HG03097 (cell line): ENCODE results near the gene GPC2.
"Not testable (repeated sequence)": the region's sequence is repeated elsewhere in the genome, so short reads cannot be mapped to it uniquely, and the experiment has no call there.

Experiments used
- ATAC-seq: cut with Tn5 transposase; IDR thresholded peaks from one replicate; pipeline ENCODE4 v1.9.1; 2021; ENCODE audit not compliant: unreplicated experiment, low FRiP score

The GPC2 gene

DNA sequence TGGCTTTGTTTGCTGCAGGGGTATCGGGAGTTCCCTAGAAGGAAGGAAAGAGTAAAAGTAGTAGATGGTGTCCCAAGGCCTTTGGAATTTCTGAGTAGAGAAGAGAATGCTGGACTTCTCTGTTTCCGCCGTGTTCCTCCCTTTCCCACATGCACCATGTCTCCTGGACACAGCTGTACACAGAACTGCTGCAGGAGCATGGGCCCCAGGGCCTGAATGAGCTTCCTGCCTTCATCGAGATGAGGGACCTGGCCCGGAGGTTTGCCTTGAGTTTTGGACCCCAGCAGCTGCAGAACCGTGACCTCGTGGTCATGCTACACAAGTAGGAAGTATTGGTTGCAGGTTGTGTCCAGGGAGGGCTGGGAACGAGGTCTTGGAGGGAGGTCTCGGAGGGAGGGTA, 27.3 kb upstream of the GPC2 start:
- ATAC-seq, result no peak

DNA sequence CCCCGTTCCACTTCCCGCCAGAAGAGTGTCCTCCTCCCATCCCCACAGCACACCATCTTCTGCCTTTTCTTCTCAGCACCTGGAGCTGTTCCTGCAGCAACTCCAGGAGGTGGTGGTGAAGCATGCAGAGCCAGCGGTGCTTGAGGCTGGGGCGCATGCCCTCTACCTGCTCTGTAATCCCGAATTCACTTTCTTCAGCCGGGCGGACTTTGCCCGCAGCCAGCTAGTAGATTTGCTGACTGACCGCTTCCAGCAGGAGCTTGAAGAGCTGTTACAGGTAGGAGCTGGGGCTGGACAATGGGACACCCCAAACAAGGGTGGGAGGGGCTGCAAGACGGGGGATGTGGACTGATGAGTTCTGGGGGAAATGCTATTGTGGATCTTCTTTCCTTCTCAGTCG, 23.5 kb upstream of the GPC2 start:
- no peak for ATAC-seq

DNA sequence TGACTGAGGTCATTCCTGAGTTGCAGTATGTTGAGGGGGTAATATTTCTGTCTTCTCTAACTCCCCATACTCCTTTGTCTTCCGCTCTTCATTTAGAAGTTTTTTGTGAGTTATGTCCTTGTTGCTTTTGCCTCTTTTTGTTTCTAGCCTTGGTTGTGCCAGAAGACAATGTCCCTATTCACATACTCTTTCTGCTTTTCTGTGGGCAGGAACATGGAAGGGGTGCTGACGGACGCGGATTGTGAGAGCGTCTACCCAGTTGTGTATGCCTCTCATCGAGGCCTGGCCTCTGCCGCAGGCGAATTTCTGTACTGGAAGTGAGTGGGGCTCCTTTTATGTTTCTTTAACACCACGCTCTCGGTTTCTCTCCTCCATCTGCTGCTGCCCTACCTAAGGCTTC, 21.1 kb upstream of the GPC2 start:
- ATAC-seq, result no peak

DNA sequence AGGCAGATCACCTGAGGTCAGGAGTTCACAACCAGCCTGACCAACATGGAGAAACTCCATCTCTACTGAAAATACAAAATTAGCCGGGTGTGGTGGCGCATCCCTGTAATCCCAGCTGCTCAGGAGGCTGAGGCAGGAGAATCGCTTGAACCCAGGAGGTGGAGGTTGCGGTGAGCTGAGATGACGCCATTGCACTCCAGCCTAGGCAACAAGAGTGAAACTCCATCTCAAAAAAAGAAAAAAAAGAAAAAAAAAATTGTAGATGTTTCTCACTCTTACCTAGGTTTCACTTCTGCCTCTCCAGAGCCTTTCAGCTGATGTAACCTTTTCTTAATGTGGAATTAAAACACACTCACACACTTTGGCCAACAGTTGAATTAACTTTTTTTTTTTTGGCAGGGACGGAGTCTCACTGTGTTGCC, 18.7 kb upstream of the GPC2 start:
- not testable (repeated sequence) for ATAC-seq

DNA sequence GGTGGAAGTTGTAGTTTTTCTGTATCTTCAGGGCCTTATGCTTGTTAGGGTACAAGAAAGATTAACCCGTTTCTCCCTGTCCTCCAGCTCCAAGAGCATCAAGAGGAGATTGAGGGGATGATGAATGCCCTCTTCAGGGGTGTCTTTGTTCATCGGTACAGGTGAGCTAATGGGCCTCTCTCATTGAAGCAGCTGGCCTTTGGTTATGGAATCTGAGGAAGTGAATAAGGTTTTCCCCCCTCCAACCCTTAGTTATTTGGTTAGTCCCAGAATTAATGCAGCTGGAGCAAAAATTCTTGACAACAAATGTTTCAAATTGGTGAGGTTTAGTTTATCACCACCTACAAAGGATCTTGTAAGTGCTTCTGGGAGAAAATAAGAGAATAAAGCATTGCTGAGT, 18.0 kb upstream of the GPC2 start:
- no peak for ATAC-seq

DNA sequence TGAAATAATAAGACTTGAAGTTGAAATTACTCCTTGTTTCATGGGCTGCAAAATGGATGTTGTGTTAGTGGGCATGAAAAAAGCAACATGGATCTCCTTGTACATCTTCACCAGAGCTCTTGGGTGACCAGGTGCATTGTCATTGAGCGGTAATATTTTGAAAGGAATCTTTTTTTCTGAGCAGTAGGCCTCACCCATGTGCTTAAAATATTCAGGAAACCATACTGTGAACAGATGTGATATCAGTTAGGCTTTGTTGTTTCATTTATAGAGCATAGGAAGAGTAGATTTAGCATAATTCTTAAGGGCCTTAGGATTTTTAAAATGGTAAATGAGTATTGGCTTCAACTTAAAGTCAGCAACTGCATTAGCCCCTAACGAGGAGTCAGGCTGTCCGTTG, 15.8 kb upstream of the GPC2 start:
- ATAC-seq, result no peak

DNA sequence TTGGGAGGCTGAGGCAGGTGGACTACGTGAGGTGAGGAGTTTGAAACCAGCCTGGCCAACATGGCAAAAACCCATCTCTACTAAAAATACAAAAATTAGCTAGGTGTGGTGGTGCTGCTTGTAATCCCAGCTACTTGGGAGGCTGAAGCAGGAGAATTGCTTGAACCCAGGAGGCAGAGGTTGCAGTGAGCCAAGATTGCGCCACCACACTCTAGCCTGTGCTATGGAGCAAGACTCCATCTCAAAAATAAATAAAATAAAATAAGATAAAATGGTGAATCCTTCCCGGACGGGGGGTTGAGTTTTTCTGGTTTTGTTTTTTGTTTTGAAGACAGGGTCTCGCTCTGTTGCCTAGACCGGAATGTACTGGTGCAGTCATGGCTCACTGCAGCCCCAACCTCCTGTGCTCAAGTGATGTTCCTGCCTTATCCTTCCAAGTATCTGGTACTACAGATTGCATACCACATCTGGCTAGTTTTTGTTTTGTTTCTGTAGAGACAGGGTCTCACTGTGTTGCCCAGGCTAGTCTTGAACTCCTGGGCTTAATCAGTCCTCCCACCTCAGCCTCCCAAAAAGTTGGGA, 15.2 kb upstream of the GPC2 start:
- not testable (repeated sequence) for ATAC-seq

DNA sequence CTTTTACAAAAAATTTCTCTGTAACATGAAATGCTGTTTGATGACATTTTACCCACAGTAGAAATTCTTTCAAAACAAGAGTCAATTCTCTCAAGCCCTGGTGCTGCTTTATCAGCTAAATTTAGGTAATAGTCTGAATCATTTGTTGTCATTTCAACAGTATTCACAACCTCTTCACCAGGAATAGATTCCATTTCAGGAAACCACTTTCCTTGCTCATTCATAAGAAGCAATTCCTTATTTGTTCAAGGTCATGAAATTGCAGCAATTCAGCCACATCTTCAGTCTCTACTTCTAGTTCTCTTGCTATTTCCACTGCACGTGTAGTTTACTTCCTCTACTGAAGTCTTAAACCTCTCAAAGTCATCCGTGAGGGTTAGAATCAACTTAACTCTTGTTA, 14.6 kb upstream of the GPC2 start:
- no peak for ATAC-seq

DNA sequence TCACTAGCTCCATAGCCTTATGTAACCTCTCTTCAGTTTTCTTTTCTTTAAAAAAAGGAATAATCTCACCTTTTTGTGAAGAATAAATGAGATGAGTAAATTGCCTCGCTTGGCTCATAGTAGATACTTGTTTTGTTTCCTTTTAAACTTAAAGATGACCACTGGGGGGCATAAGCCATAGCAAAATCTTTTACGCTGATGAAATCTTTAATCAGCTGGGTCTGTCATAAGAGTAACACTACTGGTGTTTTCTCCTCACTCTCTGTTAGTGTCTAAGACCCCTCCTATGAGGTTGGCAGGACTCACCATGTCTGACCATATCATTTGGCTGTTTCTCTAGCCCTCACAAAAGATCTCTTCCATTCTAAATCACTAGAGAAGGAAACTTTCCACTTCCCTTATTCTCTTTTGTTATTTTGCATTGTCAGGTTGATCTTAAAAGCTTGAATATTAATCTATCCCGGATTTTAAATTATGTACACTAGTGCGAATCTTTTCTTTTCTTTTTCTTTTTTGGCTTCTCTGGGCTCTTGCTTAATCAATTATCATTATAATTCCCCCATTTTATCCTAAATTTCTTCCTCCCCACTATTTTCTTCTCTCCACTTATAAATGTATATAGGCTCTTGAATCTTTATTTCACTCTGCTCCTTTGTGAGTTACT, 13.0 kb upstream of the GPC2 start:
- peak; percentile 59 for ATAC-seq

DNA sequence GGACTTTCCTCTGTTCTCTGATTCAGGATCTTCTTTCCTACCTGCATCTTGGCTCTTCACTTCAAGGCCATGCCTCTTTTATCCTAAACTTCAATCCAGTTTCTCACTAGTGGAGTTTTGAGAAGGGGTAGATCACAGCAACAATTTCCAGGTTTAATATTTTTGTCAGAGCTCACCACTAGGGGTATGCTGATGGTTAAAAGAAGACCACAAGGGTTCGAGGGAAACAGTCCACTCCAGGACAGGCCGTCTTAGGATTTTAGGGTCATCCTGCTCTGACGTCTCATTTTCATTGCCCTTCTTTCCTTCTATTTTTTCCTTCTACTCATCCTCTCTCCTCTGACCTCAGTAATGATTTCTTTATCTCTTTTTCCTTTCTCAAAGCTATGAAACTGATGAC, 11.9 kb upstream of the GPC2 start:
- ATAC-seq, result no peak

DNA sequence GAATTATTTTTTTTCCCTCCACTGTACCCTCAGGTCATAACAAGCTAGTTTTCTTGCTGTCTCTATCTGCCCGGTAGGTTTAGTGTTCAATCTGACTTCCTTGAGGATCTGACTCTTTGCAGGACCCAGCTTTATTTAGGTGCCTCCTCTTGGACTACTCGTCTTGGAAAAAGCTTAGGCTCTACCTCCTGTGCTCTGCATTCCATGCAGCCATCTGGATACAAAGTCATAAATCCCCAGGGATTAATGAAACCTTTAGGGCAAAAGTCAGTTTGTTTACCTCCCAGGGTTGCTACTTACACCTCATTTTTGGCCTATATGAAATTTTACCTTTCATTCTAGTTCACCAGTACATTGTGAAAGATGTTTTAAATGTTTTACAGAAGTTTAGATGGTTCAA, 8.5 kb upstream of the GPC2 start:
- no peak for ATAC-seq

DNA sequence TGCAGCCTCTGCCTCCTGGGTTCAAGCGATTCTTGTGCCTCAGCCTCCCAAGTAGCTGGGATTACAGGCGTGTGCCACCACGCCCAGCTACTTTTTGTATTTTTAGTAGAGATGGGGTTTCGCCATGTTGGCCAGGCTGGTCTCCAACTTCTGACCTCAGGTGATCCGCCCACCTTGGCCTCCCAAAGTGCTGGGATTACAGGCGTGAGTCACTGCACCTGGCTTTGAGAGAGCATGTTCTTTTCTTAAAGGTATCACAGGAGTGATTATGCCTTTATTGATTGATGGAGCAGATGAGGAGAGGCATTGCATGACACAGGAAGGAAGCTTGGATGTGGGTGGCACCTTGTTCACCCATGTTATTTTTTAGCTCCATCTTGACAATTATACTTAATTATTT, 5.9 kb upstream of the GPC2 start:
- ATAC-seq, result not testable (repeated sequence)

DNA sequence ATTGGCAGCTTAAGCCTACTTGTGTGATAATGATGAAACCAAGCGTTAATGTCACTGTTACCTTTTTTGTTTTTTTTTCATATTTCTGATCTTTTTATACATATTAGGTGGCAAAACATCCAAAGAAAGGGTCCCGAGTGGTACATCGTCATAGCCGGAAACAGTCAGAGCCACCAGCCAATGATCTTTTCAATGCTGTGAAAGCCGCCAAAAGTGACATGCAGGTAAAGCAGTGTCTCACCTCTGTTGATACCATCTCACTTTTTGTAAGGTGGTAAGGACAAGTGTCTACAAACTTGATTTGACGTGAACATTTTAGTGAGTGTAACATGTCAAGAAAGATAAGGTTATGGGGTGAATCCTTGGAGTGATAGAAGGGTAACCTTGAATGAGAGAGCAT, 5.4 kb upstream of the GPC2 start:
- not testable (repeated sequence) for ATAC-seq

DNA sequence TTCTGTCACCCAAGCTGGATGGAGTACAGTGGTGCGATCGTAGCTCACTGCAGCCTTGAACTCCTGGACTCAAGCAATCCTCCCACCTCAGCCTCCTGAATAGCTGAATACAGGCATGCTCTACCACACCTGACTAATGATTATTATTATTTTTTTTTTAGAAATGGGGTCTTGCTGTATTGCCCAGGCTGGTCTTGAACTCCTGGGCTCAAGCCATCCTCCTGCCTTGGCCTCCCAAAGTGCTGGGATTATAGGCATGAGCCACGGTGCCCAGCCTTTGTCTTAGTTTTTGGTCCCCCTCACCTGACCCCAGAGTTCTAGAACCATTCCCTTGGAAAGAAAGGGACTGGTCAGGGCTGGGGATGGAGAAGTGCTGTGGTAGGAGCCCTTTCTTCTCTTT, 2.9 kb upstream of the GPC2 start:
- not testable (repeated sequence) for ATAC-seq

DNA sequence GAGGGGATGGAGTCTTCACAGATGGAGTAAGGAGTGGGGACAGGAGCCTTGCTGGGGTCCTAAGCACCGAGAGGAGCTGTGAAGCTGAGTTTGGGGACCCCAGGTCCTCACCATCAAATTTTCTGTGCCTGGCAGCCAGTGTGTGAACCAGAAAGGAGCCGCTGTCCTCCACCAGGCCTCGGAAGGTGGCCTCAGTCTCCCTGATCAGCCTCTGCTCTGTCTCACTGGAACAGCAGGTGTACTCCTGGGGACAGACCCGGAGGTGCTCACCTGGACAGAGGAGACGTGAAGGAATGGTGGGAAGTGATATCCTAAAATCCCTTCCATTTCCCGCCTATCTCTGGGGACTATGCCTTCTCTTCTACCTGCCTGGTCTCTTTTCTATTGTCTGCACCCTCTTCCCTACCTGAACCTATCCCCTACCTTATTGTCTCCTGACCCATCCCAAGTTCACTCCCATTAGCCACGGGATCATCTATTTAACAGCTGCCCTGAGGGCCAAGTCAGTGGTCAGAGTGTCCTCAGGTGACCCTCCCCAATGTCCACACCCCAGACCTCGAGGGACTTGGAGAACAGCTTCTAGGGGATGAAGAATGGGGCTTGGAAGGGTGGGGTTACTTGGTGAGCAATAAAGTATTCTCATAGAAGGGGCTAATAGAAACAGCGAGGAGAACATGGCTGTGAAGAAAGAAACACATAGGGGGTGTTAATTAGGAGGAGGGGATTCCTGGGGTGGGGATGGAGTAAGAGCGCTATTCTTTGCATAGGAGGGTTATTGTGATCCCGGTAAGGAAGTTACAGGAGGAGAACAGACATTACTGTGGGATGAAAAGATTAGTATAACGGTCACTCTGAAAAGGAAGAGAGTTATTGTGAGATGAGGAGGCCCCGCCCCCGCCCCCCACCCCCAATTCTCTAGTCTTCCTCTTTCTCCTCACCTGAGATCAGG, 811 bp downstream of the GPC2 start:
- ATAC-seq, result no peak

DNA sequence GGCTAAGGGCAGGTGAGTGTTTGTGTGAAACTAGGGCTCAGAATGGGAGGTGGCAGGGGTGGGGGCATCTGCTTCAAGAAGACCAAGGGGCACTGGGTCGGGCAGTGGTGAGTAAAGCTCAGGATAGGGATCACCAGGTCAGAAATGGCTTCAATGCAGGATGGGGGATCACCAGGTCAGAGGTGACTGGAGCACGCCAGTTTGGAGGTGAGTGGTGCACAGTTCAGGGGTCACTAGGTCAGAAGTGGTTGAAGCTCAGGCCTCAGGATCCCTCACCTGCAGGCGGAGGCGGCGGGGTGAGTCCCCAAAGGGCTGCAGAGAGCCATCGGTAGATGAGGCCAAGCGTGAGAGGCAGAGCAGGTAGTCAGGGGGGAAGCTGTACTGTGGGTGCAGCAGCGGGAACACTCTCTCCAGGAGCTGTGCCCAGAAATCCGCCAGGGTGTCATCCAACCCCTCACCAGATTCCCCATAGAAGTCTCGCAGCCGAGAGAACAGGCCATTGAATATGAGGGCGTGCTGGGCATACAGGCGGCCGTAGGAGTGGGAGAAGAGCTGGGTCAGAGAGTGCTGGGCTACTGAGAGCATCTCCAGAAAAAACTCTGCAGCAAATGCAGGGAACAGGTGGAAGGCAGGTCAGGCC, 1.8 kb downstream of the GPC2 start:
- no peak for ATAC-seq

DNA sequence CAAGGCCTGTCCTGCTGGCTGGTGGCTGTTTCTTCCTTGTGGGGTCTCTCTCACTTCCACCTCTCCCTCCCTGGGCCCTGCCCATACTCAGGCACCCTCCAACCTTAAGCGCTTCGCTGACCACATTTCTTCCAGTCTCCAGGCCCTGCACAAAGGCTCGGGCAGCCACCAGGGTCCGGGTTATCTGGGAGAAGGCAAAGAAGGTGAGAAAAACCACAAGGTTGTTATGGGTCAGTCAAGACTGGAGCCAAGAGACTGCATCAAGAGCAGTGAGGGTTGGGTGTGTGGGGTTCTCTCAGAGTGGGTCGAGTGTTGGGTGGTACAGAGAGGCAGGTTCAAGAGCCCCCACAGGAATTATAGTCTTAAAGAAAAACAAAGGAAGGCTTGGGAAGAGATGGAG, 2.6 kb downstream of the GPC2 start:
- no peak for ATAC-seq

DNA sequence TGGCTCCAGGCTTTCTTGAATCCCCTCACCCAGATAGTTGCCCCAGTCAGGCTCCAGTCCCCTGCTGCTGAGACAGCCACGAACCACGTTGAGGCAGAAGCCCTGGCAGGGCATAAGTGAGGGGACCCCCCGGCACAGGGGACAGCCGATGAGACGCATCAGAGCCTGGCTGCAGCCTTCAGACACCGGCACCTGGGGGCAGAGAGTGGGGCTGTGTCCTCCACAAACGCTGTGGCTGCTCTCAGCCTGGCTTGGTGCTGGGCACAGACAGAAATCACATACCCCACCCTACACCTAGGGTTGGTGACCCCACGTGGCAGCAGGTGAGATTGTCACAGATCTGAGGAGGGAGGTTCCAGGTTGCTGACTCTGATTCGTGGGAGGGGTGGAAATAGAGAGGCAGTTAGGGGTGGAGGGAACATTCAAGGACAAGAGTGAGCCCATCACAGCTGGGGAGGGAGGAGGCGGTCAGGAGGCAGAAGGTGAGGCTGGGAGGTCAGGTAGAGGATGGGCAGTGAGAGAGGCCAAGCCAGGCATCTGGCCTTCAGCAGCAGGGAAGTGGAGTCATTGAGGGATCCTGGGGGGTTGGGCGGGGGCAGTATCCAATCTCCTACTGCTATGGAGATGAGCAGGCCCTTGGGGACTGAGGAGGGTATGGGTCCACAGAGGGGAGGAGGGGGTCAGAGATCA, 3.2 kb downstream of the GPC2 start:
- no peak for ATAC-seq

DNA sequence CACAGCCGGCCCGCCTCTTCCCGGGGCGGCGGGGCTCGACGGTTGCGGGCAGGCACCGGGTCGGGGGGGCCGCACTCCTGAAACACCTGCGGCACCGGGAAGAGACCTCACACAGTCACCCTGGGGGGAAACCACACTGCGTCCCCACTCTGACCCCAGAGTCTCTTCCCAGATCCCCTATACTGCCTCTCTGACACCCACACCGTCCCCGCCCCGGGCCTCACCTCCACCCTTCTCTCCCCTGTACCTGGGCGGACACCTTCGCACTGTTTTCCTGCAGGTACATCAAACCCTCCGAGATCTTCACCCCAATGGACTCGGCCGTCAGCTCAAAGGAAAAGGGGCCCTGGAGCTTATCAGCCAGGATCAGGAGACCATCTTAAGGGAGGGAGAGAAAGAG, 5.3 kb downstream of the GPC2 start:
- no peak for ATAC-seq

DNA sequence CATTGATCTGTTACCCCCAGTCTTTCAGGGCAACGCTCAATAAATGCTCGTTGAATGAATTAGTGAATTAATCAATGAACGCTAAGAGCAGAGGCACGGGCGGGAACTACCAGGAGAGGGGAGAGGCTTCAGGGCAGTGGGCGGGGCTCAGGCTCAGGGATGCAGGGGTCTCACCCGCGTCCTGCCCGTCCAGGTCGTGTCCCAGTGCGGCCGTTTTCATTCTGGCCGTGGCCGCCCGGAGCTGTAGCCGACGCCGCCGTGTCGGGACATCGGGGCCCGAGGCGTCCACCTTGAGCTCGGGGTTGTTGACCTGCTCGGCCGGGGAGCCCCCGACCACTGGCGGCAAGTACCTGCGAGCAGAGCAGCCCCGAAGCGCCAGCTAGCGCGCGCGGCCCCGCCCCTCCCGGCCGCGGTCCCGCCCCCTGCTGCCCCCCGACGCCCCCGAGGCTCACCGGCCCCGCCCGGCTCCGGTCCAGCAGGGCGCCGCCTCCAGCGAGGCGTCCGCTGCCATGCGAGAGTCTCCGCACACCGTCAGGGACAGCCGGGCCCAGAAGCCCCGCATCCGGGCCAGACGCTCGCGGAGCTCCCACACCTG, 6.0 kb downstream of the GPC2 start:
- no peak for ATAC-seq
